Activated CD8-positive, alpha-beta T cell treated with anti-CD3 and anti-CD28 coated beads for 36 hours (primary cell): ENCODE results near the gene DNAJB11. TPM values are rescaled to one million over a fixed set of nuclear protein-coding genes. Genes with fewer than 3 reads are reported as not detected.

Source experiments
- ATAC-seq: fragments of 200-7000 bp; cut with Tn5 transposase; one replicate; pipeline ENCODE4 v1.10.0; 2021; ENCODE audit warnings: mild to moderate bottlenecking, moderate library complexity
- CTCF ChIA-PET: fragments of 350-600 bp; sonication (Branson Sonifier 250); formaldehyde crosslinking; loops from one replicate; lab custom pipeline; 2021; ENCODE audit warnings: antibody characterized with exemption; lab: Charles Lee
- POLR2A ChIA-PET: fragments of 350-600 bp; sonication (Branson Sonifier 250); formaldehyde crosslinking; loops from one replicate; lab custom pipeline; 2021; ENCODE audit warnings: antibody characterized with exemption; lab: Charles Lee
- DNase-seq: peaks from one replicate; pipeline ENCODE4 v3.0.0-alpha.2; 2020
- H3K27ac Mint-ChIP-seq: one replicate; pipeline ENCODE4 v1.8.0; 2021; ENCODE audit warnings: mild to moderate bottlenecking, mixed read lengths
- H3K27me3 Mint-ChIP-seq: one replicate; pipeline ENCODE4 v1.8.0; 2021; ENCODE audit warnings: mixed read lengths
- H3K36me3 Mint-ChIP-seq: one replicate; pipeline ENCODE4 v1.8.0; 2021; ENCODE audit warnings: low read depth, mixed read lengths
- H3K4me1 Mint-ChIP-seq: one replicate; pipeline ENCODE4 v1.8.0; 2021; ENCODE audit warnings: low read depth, mixed read lengths
- H3K4me3 Mint-ChIP-seq: one replicate; pipeline ENCODE4 v1.8.0; 2021; ENCODE audit warnings: mild to moderate bottlenecking, moderate library complexity, mixed read lengths
- H3K9me3 Mint-ChIP-seq: one replicate; pipeline ENCODE4 v1.8.0; 2021; ENCODE audit warnings: mixed read lengths
- CTCF ChIP-seq: fragments of 200-600 bp; IDR thresholded peaks from one replicate; pipeline ENCODE4 v1.8.0; 2022; ENCODE audit warnings: antibody characterized with exemption, mild to moderate bottlenecking
- intact Hi-C: fragments of 100-400 bp; cut with micrococcal nuclease; formaldehyde crosslinking; loops from one replicate; pipeline ENCODE4 v1.10.0; 2022
- total RNA-seq, 2 experiments: library from RNA; stranded (reverse); gene quantifications; one replicate each; pipeline ENCODE4 v1.2.3, GENCODE V29; 2021

Gene DNAJB11
- 10 to 100 TPM; 30.0 to 31.5 TPM for total RNA-seq

DNA sequence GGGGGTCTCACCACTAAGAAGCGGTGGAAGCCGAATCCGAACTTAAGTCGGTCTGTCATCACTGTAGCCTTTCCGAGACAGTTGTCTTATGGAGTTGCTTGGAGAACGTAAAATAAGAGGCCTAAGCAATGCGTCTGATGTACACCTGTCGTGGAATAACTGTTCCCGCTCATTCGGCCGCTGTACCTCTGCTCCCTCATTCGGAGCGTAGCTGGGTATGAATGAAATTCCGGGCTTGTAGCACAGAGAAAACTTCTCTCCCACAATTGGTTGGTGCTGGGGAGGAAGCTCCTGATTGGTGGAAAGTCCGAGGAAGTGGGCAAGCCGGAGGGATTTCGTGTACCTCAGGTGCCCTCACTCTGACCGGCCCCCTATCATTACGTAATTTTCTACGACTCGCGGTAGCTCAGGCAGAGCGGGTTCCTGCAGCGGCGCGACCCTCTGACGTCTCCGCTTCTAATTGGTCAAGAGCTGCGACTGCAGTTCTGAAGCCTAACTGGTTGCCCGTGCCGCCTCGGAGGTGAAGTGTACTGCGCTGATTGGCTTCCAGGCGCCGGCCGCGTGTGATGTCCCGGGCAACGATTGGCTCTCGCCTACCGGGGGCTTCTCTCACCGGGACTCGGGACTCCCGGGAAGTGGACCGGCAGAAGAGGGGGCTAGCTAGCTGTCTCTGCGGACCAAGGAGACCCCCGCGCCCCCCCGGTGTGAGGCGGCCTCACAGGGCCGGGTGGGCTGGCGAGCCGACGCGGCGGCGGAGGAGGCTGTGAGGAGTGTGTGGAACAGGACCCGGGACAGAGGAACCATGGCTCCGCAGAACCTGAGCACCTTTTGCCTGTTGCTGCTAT is at the start of gene DNAJB11:
DNAJB11 (plus strand) TSS at position 625 of the 845 bp plus-strand sequence; CDS start at position 803, 178 bp downstream.
- peak within 1 kb of the TSS; percentile 95 for H3K27ac Mint-ChIP-seq
- peak; percentile 91 for ATAC-seq
- H3K4me1 Mint-ChIP-seq: peaks cover 54% of the 10 kb centered on the region
- CTCF ChIA-PET: interaction anchor here (0.6 to 10.4 kb wide), 10 partner anchors 9 to 627 kb away, joined by 3 to 113 read pairs (median 4); partner anchors contain the start of genes AHSG and EIF4A2
- TF ChIP-seq CTCF: no peak
- H3K27me3 Mint-ChIP-seq: no peaks in the 10 kb centered on the region
- peaks cover 16% of the 10 kb centered on the region for H3K36me3 Mint-ChIP-seq
- peak within 1 kb of the TSS; percentile 93 for H3K4me3 Mint-ChIP-seq
- DNase-seq: peak; percentile 100
- POLR2A ChIA-PET: interaction anchor here (0.7 to 9.8 kb wide), 15 partner anchors 11 to 636 kb away, joined by 3 to 103 read pairs (median 5); partner anchors contain the start of genes EIF4A2 and TRA2B
- intact Hi-C loops: no loop called here
- no peaks in the 10 kb centered on the region for H3K9me3 Mint-ChIP-seq

DNA sequence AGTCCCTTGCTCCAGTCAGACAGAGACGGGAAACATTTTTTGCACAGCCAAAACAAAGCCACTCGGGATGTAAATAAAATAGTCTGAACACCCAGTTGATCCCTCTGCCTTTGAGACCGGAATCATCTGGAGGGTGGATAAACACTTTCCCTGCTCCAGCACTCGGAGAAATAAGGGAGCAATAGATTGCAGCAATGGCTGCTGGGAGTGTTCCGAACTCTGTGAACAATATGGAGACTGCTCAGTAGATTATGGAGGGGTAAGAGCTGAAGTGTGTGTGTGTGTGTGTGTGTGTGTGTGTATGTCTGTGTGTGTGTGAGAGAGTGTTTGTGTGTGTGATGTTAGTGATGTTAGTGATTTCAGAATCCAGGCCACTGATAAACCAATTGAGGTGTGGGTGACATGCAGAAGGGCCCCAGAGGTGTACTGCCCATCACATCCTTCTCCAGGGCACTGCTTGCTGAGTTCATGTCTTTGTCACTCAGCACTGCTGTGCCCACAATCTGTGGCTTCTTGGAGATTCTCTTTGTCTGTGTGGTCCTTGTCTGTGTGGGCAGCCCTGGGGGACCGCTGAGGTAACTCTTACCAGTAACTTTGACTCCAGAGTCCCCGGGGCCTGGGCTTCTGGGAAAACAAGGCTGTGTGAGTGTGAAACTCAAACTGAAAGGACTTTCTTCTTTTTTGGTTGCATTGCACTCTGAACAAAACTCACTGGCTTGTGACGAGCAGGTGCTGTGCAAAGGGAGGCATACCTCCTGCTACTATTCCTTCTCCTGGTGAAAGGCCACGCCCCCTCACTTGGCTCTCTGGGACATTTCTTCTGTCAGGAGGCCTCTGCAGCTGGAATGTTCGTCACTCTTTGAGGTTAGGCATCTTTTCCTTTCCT is 49.3 kb upstream of the DNAJB11 start:
- DNase-seq (peak; percentile 78), ATAC-seq (peak; percentile 53)
- H3K9me3 Mint-ChIP-seq: peaks cover 4% of the 10 kb centered on the region
- peak overlapping the region; percentile 11 for H3K27ac Mint-ChIP-seq
- no peak overlapping the region for H3K4me3 Mint-ChIP-seq
- no peaks in the 10 kb centered on the region for H3K27me3 Mint-ChIP-seq
- H3K4me1 Mint-ChIP-seq: peaks cover 54% of the 10 kb centered on the region
- H3K36me3 Mint-ChIP-seq: peaks cover 3% of the 10 kb centered on the region
- ChIA-PET POLR2A (interaction anchor here (1.5 to 3.8 kb wide), 2 partner anchors 12 to 114 kb away, joined by 3 to 32 read pairs; no protein-coding TSS in a partner anchor), CTCF (interaction anchor here (1.6 to 5.9 kb wide), 2 partner anchors 16 to 109 kb away, joined by 3 to 82 read pairs; no protein-coding TSS in a partner anchor)
- intact Hi-C loops: no loop called here
- no peak for TF ChIP-seq CTCF

- CTCF ChIA-PET: no interaction called here
- TF ChIP-seq CTCF: no peak
- intact Hi-C loops: no loop called here
- ATAC-seq (no peak), DNase-seq (no peak)
- Mint-ChIP-seq H3K9me3 (no peaks in the 10 kb centered on the region), H3K27ac (no peak overlapping the region), H3K4me1 (peaks cover 46% of the 10 kb centered on the region), H3K4me3 (no peak overlapping the region), H3K27me3 (no peaks in the 10 kb centered on the region), H3K36me3 (peaks cover 3% of the 10 kb centered on the region)
- POLR2A ChIA-PET: no interaction called here
These were observed 47.5 kb upstream of the DNAJB11 start for GRCh38 chr3:186523022-186523421.

- CTCF ChIA-PET: interaction anchor here (0.6 kb wide), 1 partner anchor 69 kb away, joined by 3 read pairs; no protein-coding TSS in a partner anchor
- no peak for TF ChIP-seq CTCF
- Mint-ChIP-seq H3K27ac (no peak overlapping the region), H3K36me3 (peaks cover 5% of the 10 kb centered on the region), H3K4me3 (no peak overlapping the region), H3K9me3 (no peaks in the 10 kb centered on the region), H3K4me1 (peaks cover 42% of the 10 kb centered on the region), H3K27me3 (no peaks in the 10 kb centered on the region)
- POLR2A ChIA-PET: no interaction called here
- no peak for DNase-seq
- ATAC-seq: no peak
- intact Hi-C loops: no loop called here
These were observed 47.1 kb upstream of the DNAJB11 start for GRCh38 chr3:186523434-186523833.
